SU-DHL-6 (cell line): ENCODE measurements around the gene ZNF346.

Source experiments
- CTCF ChIP-seq: fragments of 200-600 bp; sonication (generic); IDR thresholded peaks from one replicate; pipeline ENCODE4 v1.5.1; 2017; ENCODE audit warnings: antibody characterized with exemption, mild to moderate bottlenecking, low read length, moderate library complexity; ENCODE audit not compliant: insufficient read depth, poor library complexity, severe bottlenecking
- EZH2phosphoT487 ChIP-seq: fragments of 200-600 bp; sonication (generic), shearing (Covaris generic); conservative IDR thresholded peaks from 2 replicates; pipeline ENCODE4 v1.6.1; 2018; ENCODE audit warnings: mild to moderate bottlenecking, antibody characterized with exemption, low read length, moderate library complexity, mixed read lengths

DNA sequence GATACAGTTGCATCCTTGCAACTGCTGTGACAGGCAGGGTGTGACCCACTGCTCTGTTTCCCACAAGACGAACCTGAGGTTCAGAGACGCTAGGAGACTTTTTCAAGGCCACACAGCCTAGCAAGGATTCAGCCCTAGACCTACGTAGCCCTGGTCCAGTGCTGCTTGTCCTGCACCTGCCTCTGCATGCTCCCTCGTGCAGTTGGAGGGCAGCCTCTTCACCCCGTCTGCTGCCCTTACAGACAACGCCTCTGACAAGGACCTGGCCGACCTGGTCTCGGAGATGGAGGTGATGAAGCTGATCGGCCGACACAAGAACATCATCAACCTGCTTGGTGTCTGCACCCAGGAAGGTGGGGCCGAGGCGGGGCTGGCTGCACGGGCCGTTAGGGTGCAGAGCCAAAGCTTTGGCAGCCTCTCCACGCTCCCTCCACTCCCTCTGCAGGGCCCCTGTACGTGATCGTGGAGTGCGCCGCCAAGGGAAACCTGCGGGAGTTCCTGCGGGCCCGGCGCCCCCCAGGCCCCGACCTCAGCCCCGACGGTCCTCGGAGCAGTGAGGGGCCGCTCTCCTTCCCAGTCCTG, 72.7 kb downstream of the ZNF346 start:
- no peak for TF ChIP-seq CTCF
- TF ChIP-seq EZH2phosphoT487 = no peak
